GM06990 (cell line): Measurements from ENCODE around the gene TBC1D4.

ENCODE experiments used
- DNase-seq: peaks from one replicate; pipeline ENCODE4 v3.0.0-alpha.2; 2011; ENCODE audit not compliant: insufficient read length; ENCODE audit errors: extremely low read depth
- H3K27me3 ChIP-seq: replicated peaks from 2 replicates; pipeline ENCODE4 v1.6.0; 2011; ENCODE audit warnings: low read length; ENCODE audit not compliant: control insufficient read depth, insufficient read depth
- H3K36me3 ChIP-seq: 2 replicates; pipeline ENCODE4 v1.5.1; 2011; ENCODE audit warnings: low read length; ENCODE audit not compliant: control insufficient read depth, insufficient read depth
- H3K4me3 ChIP-seq: replicated peaks from 2 replicates; pipeline ENCODE4 v1.5.1; 2011; ENCODE audit warnings: low read depth, mild to moderate bottlenecking, control low read depth, low read length
- CTCF ChIP-seq: IDR thresholded peaks from 2 replicates; pipeline ENCODE4 v1.5.1; 2011; ENCODE audit warnings: low read length, control low read depth, mild to moderate bottlenecking, inconsistent platforms; ENCODE audit not compliant: insufficient read depth, poor library complexity, severe bottlenecking

The TBC1D4 gene

GRCh38 chr13:75383064-75383715 lies 98.8 kb downstream of the TBC1D4 start:
- Histone ChIP-seq H3K4me3 (no peak overlapping the region), H3K36me3 (no peaks in the 10 kb centered on the region), H3K27me3 (no peaks in the 10 kb centered on the region)
- no peak for TF ChIP-seq CTCF
- DNase-seq: no peak

GRCh38 chr13:75378301-75378700 lies 103.7 kb downstream of the TBC1D4 start:
- Histone ChIP-seq H3K36me3 (no peaks in the 10 kb centered on the region), H3K4me3 (no peak overlapping the region), H3K27me3 (no peaks in the 10 kb centered on the region)
- no peak for TF ChIP-seq CTCF
- no peak for DNase-seq

GRCh38 chr13:75376792-75377402 lies 105.1 kb downstream of the TBC1D4 start:
- Histone ChIP-seq H3K27me3 (no peaks in the 10 kb centered on the region), H3K4me3 (no peak overlapping the region), H3K36me3 (no peaks in the 10 kb centered on the region)
- no peak for DNase-seq
- no peak for TF ChIP-seq CTCF

- H3K27me3 ChIP-seq: no peaks in the 10 kb centered on the region
- no peak for TF ChIP-seq CTCF
- no peak for DNase-seq
Observed at GRCh38 chr13:75375329-75375728, 106.6 kb downstream of the TBC1D4 start.

GRCh38 chr13:75373988-75374387 lies 108.0 kb downstream of the TBC1D4 start:
- no peak for DNase-seq
- TF ChIP-seq CTCF: no peak
- no peaks in the 10 kb centered on the region for H3K36me3 ChIP-seq
- no peak overlapping the region for H3K4me3 ChIP-seq
- H3K27me3 ChIP-seq: no peaks in the 10 kb centered on the region

More at GRCh38 chr13:75375329-75375728, 106.6 kb downstream of the TBC1D4 start:
- Histone ChIP-seq H3K4me3 (no peak overlapping the region), H3K36me3 (no peaks in the 10 kb centered on the region)
